Eye (tissue), 1 donor: ENCODE measurements around the gene RACK1.

Source experiments
- DNase-seq: peaks from one replicate; pipeline ENCODE4 v3.0.0-alpha.2; 2015

RACK1 gene

DNA sequence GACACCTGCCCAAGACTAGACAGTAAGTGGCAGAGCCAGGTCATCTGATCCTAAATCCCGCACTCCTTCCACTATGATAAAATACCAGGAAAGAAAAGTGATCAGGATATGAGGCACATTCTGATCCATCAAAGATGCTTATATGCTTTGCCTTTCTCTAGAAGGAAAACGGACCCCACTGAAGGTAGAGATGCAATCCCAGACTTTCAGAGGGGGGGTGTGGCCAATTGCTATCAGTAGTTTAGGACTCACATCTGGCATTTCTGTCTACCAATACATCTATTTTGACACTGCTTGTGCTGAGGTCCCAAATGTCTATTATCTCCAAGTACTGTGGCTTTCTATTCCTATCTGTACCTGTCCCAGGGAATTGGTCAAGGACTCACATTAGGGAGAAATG, 15.6 kb upstream of the RACK1 start:
- no peak for DNase-seq

DNA sequence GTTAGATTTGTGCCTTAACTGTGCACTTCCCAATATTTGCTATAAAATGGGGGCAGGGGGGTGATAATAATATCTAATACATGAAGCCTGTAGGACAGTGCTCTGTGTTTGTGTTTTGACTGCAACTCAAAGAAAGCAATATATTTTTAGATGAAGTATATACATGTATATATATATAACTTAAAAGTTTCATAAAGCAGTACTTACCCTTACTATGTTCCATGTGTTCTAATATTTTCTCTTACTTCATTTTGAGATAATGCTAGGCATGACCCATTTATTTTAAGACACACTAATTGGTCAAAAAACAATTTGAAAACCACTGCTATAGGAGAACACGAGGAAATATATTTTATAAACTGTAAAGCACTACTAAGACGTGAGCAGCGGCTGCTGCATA, 14.9 kb upstream of the RACK1 start:
- no peak for DNase-seq

DNA sequence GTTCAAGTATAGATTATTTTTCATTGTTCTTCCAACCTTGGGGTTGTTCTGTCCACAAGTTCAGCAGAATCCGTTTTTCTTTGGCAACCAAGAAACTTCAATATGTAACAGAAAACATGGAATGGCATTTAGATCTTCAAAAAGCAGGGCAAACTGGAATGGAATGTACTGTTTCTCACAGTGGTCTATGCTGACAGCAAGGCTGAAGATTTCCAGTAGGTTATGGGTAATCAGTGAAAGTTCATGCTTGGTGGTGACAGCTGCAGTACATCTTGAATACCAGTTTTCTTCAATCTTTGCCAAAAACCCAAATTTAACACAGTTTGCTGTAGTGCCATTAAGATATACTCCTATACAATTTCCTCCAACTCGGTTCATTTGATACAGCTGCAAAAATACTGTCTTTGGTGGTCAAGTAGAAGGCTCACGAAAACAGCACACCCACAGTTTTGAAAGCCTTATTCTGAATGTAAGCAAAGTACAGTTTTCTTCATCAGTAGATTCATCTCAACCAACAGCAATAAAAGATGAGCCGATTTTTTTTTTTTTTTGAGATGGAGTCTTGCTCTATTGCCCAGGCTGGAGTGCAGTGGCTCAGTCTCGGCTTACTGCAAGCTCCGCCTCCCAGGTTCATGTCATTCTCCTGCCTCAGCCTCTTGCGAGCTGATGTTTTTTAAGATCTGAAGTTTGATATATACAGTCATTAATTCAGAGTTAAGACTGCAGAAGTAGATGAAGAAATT, 12.3 kb upstream of the RACK1 start:
- no peak for DNase-seq

DNA sequence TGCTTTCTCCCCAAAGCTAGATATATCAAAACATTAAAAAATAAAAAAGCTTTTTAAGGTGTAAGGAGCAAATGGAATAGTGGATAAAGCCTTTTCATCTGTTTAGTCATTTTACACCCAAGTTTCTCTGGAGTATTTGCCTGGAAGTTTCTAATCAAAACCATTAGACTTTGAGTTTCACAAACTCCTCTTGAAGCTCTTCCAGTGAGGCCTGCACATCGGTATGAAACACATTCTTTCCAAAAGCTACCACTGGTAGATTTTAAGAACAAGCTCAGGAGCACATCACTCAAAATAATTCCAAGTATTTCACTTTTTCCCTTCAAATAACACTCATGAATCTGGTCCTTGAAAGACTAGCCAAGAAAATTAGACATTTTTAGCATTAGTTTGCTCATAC, 11.6 kb upstream of the RACK1 start:
- DNase-seq, result no peak

DNA sequence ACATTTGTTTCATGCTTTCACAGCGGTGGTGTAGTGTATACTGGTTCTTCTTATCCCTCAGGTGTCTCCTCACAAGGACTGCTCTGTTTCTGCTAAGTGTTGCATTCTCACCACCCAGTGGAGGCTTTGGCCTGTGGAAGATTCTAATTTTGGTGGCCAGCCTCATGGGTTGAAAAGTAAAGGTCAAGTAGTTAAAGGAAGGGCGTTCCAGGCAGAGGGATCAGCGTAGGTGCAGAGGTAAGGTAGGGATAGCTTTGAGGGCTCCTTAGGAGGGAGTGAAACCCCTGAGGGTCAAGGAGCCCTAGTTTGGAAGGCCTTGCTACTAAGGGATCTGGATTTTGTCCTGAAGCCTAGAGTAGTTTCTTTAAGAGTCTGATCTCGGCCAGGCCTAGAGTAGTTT, 4.6 kb upstream of the RACK1 start:
- no peak for DNase-seq

DNA sequence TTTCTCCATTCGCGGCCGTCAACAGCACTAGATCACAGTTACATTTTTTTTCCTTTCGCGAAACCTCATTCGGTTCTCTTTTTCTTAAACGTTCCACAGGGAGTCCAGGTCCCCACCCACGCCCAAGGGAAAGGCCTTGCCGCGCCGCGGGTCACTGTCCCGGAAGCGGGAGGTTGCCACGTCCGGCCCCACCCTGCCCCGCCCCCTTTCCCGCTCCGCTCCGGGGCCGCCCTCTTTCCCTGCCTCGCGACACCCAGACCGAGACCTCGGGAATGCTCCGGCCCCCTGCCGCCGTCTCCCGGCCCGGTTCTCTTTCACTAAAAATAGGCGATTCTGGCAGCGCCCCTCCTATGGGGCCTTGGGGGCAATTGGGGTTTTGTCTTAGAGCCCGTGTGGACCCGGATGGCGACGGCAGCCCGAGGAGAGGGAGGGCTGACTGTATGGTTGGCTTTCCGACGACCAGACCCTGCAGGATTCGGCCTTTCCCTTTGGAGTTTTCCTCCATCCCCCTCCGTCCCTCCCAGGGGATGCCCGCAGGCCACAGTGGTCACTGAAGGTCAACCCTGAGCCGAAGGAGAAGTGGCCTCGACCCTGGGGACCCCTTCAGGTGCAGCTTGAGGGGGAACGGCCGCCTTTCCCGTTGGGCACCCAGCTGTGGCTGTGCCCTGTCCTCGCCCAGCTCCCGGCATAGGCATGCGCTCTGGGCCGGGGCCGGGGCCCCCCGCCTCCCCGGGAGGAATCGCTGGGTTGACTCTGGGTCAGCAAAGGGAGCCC, 2.8 kb upstream of the RACK1 start:
- peak; percentile 93 for DNase-seq

DNA sequence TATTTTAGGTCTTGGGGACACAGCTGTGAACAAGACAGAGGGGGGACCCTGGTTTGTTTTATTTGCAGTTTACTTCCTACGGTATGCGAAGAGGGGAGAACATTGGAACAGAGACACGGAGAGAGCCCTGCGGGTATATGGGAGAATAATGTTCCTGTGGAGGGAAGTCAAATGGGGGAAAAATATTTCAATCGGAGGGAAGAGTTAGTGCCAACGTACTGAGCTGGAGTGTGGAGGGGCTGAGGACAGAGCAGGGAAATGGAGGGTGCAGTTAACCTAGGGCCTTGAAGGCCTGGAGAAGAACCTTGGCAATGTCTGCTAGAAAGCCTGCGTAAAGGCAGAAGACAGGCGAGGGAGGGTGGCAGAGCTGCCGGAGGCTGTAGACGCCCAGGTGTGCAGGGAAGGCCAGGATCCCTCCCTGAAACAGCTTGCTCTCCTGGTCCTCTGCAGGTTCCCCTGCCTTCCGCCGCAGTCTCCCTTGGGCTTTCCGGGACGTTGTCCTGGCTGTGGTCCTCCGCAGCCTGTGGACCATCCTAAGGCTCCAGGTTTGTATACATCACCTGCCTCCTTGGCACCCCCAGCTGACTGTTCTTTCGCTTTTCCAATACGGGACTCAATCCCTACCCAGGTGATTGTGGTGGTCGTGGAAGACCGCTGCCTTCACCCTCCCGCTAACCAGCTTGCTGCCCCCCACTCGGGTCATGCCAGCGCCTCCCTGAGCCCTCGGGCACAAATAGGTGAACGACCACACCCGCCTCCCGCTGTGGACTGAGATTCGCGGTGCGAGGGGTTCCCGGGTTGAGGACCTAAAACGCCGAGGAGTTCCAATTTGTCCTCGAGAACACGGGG, 1.9 kb upstream of the RACK1 start:
- no peak for DNase-seq

DNA sequence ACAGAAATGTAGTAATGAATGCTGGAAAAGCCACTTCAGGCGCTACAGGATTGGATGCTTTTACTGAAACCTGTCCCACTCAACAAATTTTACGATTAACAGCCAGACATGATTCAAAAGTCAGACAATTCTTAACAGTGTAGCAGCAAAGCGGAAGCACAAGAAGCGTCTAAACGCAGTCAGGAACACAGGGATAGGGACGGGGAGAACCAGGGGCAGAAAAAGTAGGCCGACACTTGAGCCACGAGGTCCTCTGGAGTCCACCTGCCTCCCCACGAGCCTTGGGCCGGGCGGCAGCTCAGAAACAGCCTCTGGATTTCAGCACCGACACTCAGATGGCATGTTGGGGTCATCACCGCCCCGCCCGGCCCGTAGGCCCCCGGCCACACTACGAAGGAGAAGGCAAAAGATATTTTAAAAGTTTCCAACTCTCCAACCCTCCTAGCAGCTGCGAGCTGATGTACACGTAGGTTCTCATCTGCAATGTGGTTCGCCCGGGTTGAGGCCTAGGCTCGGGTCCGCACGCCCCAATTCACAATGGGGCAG, 615 bp downstream of the RACK1 start:
- DNase-seq, result no peak

DNA sequence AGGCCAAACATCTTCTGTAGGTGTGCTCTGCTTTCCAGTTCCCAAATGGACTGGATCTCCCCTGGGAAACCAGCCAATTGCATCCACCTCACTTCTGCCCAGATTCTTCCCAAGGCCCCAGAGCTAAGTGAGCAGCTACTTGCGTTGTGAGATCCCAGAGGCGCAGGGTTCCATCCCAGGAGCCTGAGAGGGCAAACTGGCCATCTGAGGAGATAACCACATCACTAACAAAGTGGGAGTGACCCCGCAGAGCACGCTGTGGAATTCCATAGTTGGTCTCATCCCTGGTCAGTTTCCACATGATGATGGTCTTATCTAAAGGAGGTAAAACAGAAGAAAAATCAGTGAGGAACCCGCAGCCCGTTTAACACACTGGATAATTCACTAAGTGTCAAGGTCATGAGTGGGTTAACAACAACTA, 1.7 kb downstream of the RACK1 start:
- no peak for DNase-seq

DNA sequence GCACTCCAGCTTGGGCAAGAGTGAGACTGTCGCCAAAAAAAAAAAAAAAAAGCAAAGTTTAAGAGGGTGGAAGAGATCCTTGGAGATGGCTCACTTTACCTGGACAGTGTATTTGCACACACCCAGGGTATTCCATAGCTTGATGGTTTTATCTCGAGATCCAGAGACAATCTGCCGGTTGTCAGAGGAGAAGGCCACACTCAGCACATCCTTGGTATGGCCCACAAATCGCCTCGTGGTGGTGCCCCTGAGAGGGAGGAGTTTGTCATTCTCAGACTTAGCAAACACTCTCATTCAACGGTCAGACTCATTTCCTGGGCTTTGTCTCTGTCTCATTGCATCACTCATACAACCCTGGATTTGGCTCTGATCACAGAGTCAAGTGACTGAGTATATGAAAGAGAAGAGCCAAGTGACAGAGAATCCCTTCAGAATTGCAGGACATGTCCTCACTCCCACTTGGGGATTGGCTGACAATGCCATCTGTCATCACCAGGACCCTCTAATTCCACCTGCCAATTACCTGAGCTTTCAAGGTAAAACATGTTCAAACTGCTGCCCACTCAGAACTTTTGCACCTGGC, 2.2 kb downstream of the RACK1 start:
- DNase-seq, result no peak

DNA sequence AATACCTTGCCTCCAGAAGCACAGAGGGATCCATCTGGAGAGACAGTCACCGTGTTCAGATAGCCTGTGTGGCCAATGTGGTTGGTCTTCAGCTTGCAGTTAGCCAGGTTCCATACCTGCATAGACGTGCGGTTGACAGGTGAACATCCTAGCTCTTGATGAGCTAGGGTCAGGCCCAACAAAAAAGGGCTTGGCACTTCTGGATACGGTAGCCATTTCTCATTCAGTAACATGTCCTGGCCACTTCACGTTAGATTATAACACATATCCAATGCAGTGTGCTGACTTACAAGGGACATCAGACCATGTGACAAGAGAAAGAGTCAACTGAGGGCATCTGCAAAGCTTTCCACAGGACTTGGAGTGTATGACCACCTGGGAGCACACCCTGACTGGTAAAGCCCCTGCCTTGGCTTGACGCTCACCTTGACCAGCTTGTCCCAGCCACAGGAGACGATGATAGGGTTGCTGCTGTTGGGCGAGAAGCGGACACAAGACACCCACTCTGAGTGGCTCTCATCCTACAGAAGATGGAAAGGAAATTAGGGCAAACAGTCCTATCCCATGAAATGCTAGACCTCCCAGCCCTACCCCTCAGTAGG, 4.5 kb downstream of the RACK1 start:
- DNase-seq, result no peak

DNA sequence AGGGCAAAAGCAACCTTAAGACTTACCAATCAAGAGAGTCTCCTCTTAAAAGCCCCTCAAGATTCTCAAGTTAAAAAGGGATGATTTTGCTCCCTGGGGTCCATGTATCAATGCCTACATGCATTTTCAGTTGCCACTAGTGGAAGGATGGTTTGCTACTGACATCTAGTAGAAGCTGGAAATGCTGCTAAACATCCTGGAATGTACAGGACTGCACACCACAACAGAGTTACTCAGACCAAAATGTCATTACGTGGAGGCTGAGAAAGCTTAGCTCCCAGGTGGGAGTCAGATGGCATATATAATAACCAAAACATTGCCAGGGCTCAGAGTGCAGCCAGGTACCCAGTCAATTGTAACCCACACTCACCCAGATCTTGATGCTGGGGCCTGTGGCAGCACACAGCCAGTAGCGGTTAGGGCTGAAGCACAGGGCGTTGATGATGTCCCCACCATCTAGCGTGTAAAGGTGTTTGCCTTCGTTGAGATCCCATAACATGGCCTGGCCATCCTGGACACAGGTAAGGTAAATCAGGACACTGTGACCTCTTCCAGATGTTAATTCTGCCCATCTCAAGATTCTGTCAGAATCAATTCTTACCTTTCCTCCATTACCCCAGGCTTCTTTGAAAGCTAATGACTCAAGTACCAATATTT, 5.8 kb downstream of the RACK1 start:
- no peak for DNase-seq

DNA sequence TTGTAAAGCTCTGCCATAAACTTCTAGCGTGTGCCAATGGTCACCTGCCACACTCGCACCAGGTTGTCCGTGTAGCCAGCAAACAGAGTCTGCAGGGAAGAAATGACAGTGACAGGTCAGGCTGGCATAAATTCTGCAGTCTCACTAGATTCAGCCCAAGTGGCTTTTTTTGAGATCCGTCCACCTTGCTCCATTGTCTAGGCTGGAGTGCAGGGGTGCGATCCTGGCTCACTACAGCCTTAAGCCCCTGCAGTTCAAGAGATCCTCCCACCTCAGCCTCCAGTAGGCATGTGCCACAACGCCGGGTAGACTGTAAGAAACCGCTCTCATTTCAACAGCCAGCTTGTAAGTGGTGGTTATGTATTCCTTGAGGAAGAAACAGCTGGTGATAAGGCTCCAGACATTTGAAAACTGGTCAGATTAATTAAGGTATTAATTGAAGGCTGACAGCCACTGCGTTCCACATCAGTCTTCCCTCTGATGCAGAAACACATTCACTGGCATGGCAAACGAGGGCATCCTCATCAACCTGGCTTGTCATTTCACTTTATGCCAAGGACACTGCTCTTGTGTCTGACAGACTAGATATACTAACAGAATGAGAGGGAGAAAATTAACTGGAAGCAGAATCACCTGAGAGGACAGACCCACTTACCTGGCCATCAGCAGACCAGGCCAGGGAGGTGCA, 6.6 kb downstream of the RACK1 start:
- no peak for DNase-seq

DNA sequence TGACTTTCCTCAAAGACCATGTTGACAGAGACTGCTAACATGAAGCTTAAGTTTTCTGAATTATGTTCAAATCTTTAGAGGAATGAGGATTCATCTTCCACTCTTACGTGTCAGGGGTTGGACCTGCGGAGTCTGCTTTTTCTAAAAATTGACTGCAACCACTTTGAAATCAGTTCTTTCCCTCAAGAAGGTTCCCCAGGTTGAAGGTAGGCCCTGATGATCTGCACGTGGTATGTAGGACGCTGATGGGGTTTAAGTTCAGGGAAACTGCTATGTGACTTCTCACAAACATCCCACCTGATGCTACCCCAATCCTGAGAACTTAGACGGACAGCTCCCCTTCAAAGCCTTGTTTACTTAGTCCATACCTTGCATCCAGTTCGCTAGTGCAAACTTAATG, 7.2 kb downstream of the RACK1 start:
- no peak for DNase-seq

DNA sequence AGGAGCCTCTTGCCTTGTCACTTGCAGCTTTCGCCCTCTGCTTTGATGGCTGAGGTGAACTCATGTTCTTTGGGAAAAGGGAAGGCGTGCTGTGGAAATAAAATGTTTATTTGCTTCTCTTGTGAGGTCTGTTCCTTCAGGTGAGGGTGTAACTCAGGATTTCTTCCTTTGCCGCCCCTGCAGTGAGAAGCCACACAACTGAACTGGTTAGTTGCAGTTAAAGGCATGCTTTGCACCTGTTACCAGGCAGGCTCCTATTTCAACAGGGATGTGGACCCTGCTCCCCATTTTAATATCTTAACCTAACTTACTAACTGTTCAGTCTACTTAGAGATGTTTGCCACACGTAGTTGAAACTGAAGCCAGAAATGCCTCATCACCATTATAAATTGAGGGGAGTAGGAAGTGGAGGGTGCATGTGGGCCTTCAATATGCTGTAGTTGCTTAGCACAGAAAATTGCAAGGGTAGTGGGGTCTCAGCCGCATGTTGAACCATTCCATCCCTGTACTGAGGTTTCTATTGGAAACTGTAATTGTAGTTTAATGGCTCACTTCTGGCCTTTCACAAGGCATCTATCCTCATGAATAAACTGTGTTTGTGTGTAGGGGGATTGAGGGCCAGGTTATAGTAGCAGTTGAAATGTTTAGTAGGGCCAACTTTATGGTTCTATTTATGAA, 7.9 kb downstream of the RACK1 start:
- DNase-seq, result no peak

DNA sequence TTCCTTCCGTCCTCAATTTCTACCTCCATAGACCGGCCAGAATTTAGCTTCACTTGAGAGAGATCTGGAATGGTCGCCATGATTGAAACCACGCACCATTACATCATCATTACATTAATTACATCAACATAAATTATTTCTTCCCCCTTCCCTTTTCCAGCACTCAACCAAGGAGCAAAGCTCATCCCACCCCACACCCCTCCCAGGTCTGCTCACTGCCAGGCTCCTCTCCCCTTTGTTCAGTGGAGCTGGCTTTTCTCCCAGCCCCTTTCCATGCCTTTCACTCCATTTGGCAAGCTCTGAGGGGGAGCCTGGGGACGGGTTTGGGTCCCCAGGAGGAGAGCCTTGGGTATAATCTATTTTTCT, 8.4 kb downstream of the RACK1 start:
- no peak for DNase-seq

DNA sequence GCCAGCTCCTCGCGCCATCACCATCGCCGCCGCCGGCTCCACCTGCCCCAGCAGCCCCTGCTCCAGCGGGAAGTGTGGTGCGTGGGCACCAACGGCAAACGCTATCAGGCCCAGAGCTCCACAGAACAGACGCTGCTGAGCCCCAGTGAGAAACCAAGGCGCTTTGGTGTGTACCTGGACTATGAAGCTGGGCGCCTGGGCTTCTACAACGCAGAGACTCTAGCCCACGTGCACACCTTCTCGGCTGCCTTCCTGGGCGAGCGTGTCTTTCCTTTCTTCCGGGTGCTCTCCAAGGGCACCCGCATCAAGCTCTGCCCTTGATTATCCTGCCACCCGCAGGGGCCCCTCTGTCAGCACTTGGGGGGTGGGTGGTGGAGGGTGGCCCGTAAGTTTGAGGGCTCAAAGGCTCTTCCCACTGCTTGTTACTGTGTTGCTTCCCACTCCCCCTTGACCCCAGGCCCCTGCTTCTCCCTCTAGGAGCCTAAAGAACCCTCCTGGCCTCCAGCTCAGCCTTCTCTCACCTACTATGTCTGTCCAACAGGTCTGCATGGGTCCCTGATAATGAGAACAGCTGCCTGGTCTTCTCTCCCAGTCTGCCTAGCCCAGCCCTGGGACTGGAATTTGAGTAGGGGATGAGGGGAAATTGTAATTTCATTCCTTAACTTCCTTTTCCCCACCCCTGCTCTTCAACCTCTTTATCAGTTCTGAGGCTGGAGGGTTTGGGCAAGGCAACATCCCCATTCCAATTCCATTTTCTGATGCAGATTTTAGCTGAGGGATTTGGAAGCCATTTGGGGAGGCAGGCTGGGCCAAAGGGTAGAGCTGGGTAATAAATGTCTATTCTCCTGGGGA, 9.0 kb downstream of the RACK1 start:
- peak; percentile 18 for DNase-seq

DNA sequence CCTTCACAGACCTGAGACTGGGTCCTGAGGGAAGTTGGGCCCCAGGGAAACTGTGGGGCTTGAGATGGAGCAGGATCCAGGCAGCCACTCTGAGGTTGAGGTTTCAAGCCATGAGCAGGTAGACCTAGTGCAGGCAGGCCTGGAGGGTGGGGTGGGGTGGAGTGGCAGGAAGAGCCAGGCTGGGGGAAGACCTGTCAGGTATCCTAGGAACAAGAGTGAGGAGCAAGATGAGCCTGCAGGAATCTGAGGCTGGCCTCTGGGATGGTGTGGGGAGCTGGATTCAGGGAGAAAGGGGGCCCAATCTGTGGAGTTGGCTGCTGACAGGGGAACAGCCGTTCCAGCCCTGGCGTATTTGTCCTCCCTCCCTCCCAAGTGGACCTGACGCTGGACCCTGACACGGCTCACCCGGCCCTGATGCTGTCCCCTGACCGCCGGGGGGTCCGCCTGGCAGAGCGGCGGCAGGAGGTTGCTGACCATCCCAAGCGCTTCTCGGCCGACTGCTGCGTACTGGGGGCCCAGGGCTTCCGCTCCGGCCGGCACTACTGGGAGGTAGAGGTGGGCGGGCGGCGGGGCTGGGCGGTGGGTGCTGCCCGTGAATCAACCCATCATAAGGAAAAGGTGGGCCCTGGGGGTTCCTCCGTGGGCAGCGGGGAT, 9.8 kb downstream of the RACK1 start:
- DNase-seq, result no peak

DNA sequence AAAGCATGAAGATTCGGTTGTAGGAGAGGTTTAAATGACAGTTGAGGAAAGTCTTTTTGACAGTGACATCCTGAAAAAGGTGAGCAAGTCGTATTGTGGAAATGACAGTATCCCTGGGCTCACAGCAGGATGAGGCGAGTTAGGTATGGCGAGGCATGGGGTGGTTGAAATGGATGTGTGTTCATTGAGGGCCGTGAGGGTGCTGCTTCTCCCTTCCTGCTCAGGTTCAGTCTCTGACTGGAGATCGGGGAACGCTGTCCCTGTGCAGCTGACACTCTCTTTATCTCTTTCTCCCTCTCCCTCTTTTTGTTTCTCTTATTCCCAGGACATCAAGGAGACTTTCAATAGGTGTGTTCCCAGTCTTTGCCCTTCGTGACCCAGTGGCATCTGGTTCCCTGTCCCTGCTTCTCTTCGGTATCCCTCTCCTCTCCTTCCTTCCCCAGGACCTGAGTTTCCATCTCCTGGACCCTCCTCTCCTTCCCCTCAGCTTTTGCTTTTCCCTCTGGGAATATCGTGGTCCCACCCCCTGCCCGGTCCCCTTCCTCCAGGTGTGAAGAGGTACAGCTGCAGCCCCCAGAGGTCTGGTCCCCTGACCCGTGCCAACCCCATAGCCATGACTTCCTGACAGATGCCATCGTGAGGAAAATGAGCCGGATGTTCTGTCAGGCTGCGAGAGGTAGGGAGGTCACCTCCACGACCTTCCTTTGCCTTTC, 10.5 kb downstream of the RACK1 start:
- DNase-seq, result no peak
